ENCODE results near the gene CNPPD1.
"Not testable (repeated sequence)": the region's sequence is repeated elsewhere in the genome, so short reads cannot be mapped to it uniquely, and the experiment has no call there.

The CNPPD1 gene

DNA sequence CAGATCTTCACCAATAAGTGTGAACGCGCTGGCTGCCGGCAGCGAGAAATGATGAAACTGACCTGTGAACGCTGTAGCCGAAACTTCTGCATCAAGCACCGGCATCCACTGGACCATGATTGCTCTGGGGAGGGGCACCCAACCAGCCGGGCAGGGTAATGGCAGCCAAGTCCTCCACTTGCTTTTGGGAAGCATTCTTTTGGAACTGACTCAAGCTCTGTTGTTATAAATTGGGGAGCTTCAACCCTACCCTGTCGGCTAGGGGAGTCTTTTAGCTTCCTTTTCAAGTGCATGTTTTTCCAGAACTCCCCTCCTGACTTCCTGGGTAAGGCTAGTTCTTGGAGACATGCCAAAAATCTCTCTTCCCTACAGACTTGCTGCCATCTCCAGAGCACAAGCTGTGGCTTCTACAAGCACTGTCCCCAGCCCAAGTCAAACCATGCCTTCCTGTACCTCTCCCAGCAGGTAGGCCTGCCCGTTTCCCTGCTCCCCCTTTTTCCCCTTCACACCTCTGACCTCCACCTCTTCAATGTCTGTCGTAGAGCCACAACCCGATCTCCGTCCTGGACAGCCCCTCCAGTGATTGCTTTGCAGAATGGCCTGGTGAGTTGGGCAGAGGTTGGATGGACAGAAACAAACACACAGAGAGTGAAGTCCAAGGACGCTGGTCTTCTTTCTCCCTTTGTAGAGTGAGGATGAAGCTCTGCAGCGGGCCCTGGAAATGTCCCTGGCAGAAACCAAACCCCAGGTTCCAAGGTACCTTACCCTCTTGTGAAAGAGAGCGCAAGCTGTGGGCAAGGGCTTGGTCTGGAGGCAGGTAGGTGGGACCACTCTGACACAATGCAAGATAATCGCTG is 31.4 kb upstream of the CNPPD1 start:
- peak; percentile 68 for DNase-seq (ENCODE audit: low spot score)

DNA sequence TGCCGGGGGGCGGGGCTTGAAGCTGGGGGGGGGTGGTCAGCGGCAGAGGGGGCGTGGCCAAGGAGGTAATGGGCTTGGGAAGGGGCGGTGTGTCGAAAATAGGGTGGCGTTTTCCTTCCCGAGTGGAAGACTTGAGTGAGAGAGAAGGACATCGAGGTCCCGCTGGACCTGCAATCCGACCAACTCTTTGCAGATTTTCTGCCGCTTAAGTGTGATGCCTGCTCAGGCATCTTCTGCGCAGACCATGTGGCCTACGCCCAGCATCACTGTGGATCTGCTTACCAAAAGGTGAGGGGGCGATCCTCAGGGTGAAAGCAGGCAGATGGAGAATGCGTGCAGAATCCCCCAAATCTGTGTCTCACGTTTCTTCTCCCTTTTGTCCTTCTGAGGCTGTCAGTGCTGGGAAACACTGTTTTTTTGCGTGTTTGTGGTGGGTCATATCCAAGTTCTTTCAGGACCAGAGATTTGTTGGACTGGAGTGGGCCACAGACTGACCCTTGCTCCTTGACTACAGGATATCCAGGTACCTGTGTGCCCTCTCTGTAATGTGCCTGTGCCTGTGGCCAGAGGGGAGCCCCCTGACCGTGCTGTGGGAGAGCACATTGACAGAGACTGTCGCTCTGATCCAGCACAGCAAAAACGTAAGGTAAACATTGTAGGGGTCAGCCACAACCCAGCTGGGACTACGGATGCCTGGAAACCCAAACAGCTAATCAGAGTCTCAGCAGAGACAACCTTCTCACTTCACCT is 30.6 kb upstream of the CNPPD1 start:
- no peak for DNase-seq (ENCODE audit: low spot score)

DNA sequence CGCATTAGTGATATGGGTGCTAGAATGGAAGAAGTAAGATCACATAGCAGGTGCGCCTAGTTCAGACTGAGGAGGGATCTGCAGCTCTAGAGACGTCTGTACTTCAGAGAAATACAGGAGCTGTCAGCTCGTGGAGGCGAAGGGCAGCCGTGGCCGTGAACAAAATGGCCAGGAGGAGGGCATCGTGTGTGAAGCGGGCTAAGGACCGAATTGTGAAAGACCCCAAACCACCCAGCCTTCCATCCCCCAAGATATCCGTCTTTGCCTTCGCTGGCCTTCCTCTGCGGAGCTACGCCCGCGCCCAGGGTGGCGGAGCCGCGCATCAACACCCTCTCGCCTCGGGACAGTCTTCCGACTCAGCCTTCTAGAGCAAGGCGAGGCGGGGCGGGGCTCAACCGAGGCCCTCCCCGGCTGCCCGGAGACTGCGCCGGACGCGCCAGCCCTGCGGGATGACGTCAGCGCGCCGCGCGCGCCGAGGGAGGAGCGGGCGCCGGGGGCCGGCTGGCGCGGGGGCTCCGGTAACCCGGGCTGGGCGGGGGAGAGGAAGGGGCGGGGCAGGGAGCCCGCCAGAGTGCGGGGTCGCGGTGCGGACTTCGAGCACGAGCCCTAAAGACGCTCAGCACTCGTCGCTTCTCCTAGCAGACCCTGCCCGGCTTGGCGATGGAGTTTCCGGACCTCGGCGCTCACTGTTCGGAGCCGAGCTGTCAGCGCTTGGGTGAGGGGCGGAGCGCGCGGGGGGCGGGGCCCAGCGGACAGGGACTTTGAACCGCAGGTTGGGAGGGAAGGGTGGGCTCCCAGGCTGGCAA is 29.8 kb upstream of the CNPPD1 start, which contains the start of gene ZFAND2B:
ZFAND2B (plus strand) TSS at position 455 of the 806 bp plus-strand sequence; CDS start at position 661, 206 bp downstream.
- DNase-seq (ENCODE audit: low spot score): peak; percentile 98

DNA sequence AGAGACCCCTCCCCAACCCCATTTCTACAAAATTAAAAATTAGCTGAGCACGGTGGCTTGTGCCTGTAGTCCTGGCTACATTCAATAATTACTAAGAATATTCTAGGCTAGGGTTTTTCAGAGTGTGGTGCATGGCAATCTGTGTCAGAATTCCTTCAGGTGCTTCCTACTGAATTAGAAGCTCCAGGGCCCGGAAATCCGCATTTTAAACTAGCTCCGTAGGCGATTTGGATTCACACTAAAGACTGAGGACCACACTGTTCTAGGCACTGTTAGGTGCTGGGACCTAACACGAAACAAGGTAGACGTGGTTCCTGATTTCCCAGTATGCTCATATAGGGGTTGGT is 29.2 kb upstream of the CNPPD1 start:
- DNase-seq (ENCODE audit: low spot score): no peak

DNA sequence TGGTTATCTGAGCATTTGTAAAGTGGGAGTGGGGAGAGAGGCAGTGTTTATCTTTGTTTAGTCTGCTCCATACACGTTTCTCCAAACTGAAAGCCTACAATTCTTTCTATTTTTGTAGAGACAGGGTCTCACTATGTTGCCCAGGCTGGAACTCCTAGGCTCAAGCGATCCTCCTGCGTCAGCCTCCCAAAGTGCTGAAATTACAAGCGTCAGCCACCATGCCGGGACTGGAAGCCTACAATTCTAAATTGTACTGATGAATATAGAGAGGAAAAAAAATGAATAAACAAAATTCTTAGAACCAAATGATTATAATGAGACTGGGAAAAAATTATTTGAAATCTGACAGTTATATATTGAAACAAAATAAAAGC is 28.4 kb upstream of the CNPPD1 start:
- no peak for DNase-seq (ENCODE audit: low spot score)

DNA sequence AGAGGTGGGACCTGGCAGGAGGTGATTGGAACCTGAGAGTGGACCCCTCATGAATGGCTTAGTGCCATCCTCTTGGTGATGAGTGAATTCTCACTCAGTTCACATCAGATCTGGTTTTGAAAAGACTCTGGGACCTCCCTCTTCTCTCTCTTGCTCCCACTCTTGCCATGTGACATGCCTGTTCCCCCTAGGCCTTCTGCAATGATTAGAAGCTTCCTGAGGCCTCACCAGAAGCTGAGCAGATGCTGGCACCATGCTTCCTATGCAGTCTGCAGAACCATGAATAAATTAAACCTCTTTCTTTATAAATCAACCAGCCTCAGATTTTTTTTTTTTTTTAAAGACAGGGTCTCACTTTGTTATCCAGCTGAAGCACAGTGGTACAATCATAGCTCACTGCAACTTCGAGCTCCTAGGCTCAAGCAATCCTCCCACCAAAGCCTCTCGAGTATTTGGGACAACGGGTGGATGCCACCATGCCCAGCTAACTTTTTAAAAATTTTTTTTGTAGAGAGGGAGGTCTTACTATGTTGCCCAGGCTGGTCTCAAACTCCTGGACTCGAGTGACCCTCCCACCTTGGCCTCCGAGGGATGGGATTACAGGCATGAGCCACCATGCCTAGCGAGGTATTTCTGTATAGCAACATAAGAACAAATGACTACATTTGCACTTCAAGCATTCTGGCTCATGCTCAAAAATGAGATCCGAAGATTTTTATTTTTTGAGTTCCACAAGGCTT is 27.9 kb upstream of the CNPPD1 start:
- no peak for DNase-seq (ENCODE audit: low spot score)

DNA sequence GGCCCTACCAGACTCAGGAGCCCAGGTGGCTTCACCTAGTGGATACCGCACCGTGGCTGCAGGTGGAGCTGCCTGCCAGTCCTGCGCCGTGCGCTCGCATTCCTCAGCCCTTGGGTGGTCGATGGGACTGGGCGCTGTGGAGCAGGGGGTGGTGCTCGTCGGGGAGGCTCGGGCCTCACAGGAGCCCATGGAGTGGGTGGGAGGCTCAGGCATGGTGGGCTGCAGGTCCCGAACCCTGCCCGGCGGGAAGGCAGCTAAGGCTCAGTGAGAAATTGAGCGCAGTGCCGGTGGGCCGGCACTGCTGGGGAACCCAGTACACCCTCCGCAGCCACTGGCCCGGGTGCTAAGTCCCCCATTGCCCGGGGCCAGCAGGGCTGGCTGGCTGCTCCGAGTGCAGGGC is 24.6 kb upstream of the CNPPD1 start:
- not testable (repeated sequence) for DNase-seq (ENCODE audit: low spot score)

DNA sequence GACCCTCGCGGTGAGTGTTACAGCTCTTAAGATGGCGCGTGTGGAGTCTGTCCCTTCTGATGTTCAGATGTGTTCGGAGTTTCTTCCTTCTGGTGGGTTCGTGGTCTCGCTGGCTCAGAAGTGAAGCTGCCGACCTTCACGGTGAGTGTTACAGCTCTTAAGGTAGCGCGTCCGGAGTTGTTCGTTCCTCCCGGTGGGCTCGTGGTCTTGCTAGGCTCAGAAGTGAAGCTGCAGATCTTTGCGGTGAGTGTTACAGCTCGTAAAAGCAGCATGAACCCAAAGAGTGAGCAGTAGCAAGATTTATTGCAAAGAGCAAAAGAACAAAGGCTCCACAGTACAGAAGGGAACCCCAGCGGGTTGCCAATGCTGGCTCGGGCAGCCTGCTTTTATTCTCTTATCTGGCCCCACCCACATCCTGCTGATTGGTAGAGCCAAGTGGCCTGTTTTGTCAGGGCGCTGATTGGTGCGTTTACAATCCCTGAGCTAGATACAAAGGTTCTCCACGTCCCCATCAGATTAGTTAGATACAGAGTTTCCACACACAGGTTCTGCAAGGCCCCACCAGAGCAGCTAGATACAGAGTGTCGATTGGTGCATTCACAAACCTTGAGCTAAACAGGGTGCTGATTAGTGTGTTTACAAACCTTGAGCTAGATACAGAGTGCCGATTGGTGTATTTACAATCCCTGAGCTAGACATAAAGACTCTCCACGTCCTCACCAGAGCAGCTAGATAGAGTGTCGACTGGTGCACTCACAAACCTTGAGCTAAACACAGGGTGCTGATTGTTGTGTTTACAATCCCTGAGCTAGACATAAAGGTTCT is 24.0 kb upstream of the CNPPD1 start:
- DNase-seq (ENCODE audit: low spot score): not testable (repeated sequence)

DNA sequence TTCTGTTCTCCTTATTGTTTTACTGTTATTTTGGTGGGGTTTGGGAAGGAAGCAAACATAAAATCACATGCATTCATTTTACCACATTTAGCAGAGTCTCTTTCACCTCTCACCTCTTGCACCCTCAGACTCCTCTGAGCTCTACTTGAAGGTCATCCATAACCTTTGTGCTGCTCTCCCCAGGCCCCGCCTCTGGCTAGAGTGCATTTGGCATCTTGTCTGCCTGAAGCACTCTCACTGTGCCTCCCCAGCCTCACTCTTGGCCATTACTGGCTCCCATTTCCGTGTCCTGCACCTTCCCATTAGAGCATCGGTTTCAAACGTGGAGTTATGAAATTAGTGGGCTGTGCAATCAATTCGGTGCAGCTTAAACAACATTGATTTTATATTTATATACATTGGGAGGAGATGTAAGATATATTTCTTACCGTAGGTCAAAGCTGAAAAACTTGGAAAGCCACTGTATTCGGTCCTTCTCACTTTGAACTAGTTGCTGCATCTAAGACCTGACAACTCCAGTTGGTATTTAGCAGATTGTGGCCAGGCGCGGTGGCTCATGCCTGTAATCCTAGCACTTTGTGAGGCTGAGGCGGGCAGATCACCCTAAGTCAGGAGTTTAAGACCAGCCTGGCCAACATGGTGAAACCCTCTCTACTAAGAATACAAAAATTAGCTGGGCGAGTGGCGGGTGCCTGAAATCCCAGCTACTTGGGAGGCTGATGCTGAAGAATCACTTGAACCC is 22.9 kb upstream of the CNPPD1 start:
- no peak for DNase-seq (ENCODE audit: low spot score)

DNA sequence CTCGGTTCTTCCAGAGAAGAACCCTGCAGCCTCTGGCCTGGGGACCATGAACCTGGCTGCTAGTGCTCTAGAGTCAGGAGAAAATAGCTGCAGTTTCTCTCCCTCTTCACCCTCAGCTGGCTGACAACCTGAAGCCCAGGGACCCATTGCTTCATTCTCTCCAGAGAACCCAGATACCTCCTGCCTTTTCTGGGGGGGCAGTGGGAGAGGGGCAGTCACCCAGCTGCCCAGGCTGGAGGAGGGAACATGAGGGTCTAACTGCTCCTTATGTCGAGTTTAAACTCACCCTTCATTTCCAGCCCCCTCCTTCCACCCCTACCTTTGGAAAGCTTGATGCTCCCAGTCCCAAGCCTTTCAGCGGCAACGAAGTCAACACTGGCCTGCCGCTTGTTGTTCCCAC is 22.2 kb upstream of the CNPPD1 start:
- DNase-seq (ENCODE audit: low spot score): no peak

DNA sequence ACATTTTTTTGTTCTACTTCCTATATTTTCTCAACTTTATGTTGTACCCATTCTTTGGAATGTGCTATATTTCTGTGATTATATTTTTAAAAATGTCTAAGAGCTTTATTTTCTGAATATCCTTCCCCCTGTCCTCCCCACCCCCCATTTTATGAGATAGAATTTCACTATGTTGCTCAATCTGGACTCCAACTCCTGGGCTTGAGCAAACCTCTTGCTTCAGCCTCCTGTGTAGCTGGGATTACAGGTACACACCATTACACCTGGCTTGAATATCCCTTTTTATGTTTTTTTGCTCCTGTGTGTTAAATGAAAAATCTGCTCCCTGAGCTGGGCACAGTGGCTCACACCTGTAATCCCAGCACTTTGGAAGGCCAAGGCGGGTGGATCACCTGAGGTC is 20.7 kb upstream of the CNPPD1 start:
- DNase-seq (ENCODE audit: low spot score): no peak

DNA sequence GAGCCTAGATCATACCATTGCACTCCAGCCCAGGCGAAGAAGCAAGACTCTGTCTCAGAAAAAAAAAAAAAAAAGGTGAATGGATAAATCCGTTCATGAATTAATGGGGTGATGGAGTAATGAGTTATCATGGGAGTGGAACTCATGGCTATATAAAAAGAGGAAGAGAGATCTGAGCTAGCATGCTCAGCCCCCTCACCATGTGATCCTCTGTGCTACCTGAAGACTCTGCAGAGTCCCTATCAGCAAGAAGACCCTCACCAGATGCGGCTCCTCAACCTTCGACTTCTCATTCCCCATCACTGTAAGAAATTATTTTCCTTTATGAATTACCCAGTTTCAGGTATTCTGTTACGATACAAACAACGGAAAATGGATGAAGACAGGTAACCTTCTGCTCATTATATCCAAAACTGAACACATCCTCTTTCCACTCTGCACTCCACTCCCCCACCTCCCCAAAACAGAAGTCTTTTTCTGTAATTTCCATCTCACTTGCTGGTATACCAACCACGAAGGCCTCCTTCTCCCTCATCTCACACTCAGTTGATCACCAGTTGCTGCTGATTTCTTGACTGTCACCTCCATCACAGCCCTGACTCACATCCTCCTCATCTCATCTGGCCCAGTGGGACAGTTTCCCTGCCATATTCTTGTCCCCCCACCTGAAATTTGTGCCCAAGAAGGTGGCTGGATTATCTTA is 10.2 kb upstream of the CNPPD1 start:
- DNase-seq (ENCODE audit: low spot score): no peak

DNA sequence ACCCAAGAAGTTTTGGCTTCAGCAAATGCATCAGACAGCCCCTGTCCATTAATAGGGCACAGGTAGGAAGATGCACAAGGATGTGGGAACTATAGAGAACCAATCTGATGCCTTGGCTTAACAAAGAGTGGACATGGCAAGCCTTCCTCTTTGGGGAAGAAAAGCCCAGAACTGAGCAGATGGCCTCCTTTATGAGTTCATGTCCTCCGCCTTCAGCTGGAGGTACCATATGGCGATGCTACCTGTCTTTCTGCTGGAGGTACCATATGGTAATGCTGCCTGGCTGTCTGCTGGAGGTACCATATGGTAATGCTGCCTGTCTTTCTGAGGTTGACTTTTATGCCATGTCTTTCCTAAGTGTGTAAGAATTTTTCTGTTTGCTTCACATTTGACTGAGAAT is 7.4 kb upstream of the CNPPD1 start:
- DNase-seq (ENCODE audit: low spot score): no peak

DNA sequence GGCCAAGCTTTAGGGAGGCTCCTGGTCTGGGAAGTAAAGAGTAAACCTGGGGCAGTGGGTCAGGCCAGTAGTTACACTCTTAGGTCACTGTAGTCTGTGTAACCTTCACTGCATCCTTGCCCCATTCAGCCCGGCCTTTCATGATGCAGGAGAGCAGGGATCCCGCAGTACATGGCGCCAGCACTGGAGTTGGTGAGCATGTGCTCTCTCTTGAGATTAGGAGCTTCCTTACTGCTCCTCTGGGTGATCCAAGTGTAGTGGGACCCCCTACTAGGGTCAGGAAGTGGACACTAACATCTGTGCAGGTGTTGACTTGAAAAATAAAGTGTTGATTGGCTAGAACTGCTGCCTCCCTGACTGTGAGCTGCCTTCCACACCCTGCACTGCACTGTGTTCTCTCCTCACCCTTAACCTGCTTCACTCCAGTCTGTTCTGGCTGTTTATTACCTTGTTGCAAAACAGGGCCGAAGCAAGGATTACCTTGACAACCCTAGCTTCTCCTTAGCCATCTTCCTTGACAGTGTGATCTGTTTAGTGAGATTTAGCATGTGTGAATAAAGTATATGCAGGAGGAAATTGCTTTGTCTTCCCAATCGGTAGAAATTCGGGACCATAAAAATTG is 6.5 kb upstream of the CNPPD1 start:
- DNase-seq (ENCODE audit: low spot score): no peak

DNA sequence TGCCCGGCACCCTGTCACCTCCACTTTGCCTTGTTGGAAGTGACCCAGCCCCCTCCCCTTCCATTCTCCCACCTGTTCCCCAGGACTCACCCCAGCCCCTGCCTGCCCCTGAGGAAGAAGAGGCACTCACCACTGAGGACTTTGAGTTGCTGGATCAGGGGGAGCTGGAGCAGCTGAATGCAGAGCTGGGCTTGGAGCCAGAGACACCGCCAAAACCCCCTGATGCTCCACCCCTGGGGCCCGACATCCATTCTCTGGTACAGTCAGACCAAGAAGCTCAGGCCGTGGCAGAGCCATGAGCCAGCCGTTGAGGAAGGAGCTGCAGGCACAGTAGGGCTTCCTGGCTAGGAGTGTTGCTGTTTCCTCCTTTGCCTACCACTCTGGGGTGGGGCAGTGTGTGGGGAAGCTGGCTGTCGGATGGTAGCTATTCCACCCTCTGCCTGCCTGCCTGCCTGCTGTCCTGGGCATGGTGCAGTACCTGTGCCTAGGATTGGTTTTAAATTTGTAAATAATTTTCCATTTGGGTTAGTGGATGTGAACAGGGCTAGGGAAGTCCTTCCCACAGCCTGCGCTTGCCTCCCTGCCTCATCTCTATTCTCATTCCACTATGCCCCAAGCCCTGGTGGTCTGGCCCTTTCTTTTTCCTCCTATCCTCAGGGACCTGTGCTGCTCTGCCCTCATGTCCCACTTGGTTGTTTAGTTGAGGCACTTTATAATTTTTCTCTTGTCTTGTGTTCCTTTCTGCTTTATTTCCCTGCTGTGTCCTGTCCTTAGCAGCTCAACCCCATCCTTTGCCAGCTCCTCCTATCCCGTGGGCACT is 5.8 kb upstream of the CNPPD1 start:
- no peak for DNase-seq (ENCODE audit: low spot score)

DNA sequence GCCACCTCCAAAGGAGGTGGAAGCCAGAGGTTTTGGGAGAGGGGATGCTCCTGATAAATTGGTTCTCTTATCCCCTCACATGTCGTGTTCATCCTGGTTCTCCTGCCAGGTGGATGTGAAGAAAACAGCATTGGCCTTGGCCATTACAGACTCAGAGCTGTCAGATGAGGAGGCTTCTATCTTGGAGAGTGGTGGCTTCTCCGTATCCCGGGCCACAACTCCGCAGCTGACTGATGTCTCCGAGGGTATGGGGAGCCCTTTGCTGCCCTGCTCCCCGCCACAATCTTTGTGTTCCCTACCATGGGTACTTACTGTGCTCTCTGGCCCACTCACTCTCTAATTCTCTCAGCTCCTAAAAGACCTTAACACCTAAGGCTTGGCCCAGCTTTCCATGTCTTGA is 4.8 kb upstream of the CNPPD1 start:
- no peak for DNase-seq (ENCODE audit: low spot score)

DNA sequence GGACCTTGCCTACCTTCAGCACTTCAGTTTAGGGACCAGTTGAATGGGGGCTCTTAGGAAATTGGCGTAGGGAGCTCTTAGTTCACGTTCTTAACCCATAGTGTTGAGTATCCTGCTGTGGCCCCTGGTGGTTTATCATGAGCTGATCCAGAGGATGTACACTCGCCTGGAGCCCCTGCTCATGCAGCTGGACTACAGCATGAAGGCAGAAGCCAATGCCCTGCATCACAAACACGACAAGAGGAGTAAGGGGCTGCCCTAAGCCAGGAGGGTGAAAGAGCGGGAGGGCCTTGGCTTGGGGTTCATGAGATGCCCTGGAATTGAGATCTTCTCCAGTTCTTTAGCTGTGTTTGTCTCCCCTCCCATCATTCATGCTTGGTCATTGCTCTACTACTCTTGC is 4.2 kb upstream of the CNPPD1 start:
- DNase-seq (ENCODE audit: low spot score): no peak

Measured in AG08396 (cell line).